H9 (cell line): ENCODE data around the gene TERT. TPM values are rescaled to one million over a fixed set of nuclear protein-coding genes. Genes with fewer than 3 reads are reported as not detected.

Source experiments
- DNase-seq: peaks from one replicate; pipeline ENCODE4 v3.0.0-alpha.2; 2017
- H2AFZ ChIP-seq: one replicate; pipeline ENCODE4 v1.6.1; 2013; ENCODE audit warnings: mild to moderate bottlenecking, low read length, control low read depth, moderate library complexity
- H2AK5ac ChIP-seq: 2 replicates; pipeline ENCODE4 v1.6.1; 2013; ENCODE audit warnings: low read length, control low read depth, mixed read lengths; ENCODE audit not compliant: insufficient read length
- H2BK120ac ChIP-seq: one replicate; pipeline ENCODE4 v1.6.1; 2013; ENCODE audit warnings: low read depth, mild to moderate bottlenecking, low read length, control low read depth, inconsistent platforms; ENCODE audit not compliant: poor library complexity, severe bottlenecking
- H2BK12ac ChIP-seq: 2 replicates; pipeline ENCODE4 v1.6.1; 2013; ENCODE audit warnings: low read length, control low read depth, mixed read lengths, low read depth; ENCODE audit not compliant: insufficient read length
- H2BK15ac ChIP-seq: 2 replicates; pipeline ENCODE4 v1.6.1; 2013; ENCODE audit warnings: low read depth, low read length, control low read depth
- H2BK20ac ChIP-seq: one replicate; pipeline ENCODE4 v1.6.1; 2013; ENCODE audit warnings: low read depth, mild to moderate bottlenecking, low read length, control low read depth, inconsistent platforms; ENCODE audit not compliant: poor library complexity, severe bottlenecking
- H2BK5ac ChIP-seq: 2 replicates; pipeline ENCODE4 v1.6.1; 2013; ENCODE audit warnings: low read length, control low read depth, mixed read lengths; ENCODE audit not compliant: insufficient read length
- H3K14ac ChIP-seq: 2 replicates; pipeline ENCODE4 v1.6.1; 2013; ENCODE audit warnings: low read length, control low read depth; ENCODE audit not compliant: insufficient read depth
- H3K18ac ChIP-seq: 2 replicates; pipeline ENCODE4 v1.6.1; 2013; ENCODE audit warnings: low read depth, mild to moderate bottlenecking, mixed read lengths, low read length, control low read depth; ENCODE audit not compliant: insufficient read length
- H3K23ac ChIP-seq: 2 replicates; pipeline ENCODE4 v1.6.1; 2013; ENCODE audit warnings: low read length, control low read depth, mixed read lengths, low read depth; ENCODE audit not compliant: insufficient read length
- H3K23me2 ChIP-seq: 2 replicates; pipeline ENCODE4 v1.6.1; 2013; ENCODE audit warnings: low read depth, mild to moderate bottlenecking, mixed read lengths, low read length, control low read depth; ENCODE audit not compliant: insufficient read length, poor library complexity, severe bottlenecking
- H3K27ac ChIP-seq: 2 replicates; pipeline ENCODE4 v1.5.1; 2013; ENCODE audit warnings: low read length, control low read depth, mixed read lengths, low read depth; ENCODE audit not compliant: insufficient read length
- H3K27me3 ChIP-seq: 2 replicates; pipeline ENCODE4 v1.6.1; 2013; ENCODE audit warnings: low read length, control low read depth, inconsistent platforms; ENCODE audit not compliant: insufficient read depth
- H3K4ac ChIP-seq: 2 replicates; pipeline ENCODE4 v1.6.1; 2013; ENCODE audit warnings: low read depth, mild to moderate bottlenecking, control low read depth, inconsistent platforms, low read length, moderate library complexity
- H3K4me1 ChIP-seq: 2 replicates; pipeline ENCODE4 v1.6.1; 2013; ENCODE audit warnings: low read length, control low read depth, inconsistent platforms; ENCODE audit not compliant: insufficient read depth
- H3K4me2 ChIP-seq: 2 replicates; pipeline ENCODE4 v1.6.1; 2013; ENCODE audit warnings: low read length, control low read depth, mixed read lengths; ENCODE audit not compliant: insufficient read length, insufficient read depth
- H3K56ac ChIP-seq: 2 replicates; pipeline ENCODE4 v1.6.1; 2013; ENCODE audit warnings: low read depth, mild to moderate bottlenecking, mixed read lengths, low read length, control low read depth; ENCODE audit not compliant: insufficient read length
- H3K79me1 ChIP-seq: 2 replicates; pipeline ENCODE4 v1.6.1; 2013; ENCODE audit warnings: low read depth, mild to moderate bottlenecking, moderate library complexity, low read length, control low read depth, inconsistent platforms; ENCODE audit not compliant: insufficient read depth, poor library complexity, severe bottlenecking
- H3K79me2 ChIP-seq: 2 replicates; pipeline ENCODE4 v1.6.1; 2013; ENCODE audit warnings: low read length, control low read depth, inconsistent platforms; ENCODE audit not compliant: insufficient read depth
- H3K9ac ChIP-seq: 2 replicates; pipeline ENCODE4 v1.6.1; 2013; ENCODE audit warnings: low read length, control low read depth, mixed read lengths; ENCODE audit not compliant: insufficient read length; ENCODE audit errors: extremely low read depth
- H3K9me3 ChIP-seq: one replicate; pipeline ENCODE4 v1.6.1; 2013; ENCODE audit warnings: low read depth, low read length, inconsistent platforms; ENCODE audit not compliant: control insufficient read depth
- H3T11ph ChIP-seq: one replicate; pipeline ENCODE4 v1.6.1; 2013; ENCODE audit warnings: mild to moderate bottlenecking, low read length, control low read depth, inconsistent platforms
- H4K20me1 ChIP-seq: one replicate; pipeline ENCODE4 v1.6.1; 2013; ENCODE audit not compliant: control insufficient read depth, insufficient read length, insufficient read depth
- H4K5ac ChIP-seq: 2 replicates; pipeline ENCODE4 v1.6.1; 2013; ENCODE audit warnings: low read depth, mild to moderate bottlenecking, mixed read lengths, low read length, control low read depth; ENCODE audit not compliant: insufficient read length
- H4K8ac ChIP-seq: replicated peaks from 2 replicates; pipeline ENCODE4 v1.6.1; 2013; ENCODE audit warnings: low read length, control low read depth, mixed read lengths, low read depth; ENCODE audit not compliant: insufficient read length
- H4K91ac ChIP-seq: 2 replicates; pipeline ENCODE4 v1.6.1; 2013; ENCODE audit warnings: low read depth, mild to moderate bottlenecking, moderate library complexity, mixed read lengths, low read length, control low read depth; ENCODE audit not compliant: insufficient read length
- H3K27ac Mint-ChIP-seq, 3 experiments: 2 replicates in 2 of 3; 3 replicates in 1 of 3; pipeline ENCODE4 v1.8.0; 2020 to 2021; ENCODE audit warnings: mixed read lengths in 3 of 3, mild to moderate bottlenecking in 1 of 3, moderate library complexity in 1 of 3
- H3K27me3 Mint-ChIP-seq: 2 replicates; pipeline ENCODE4 v1.8.0; 2021; ENCODE audit warnings: low read depth, mild to moderate bottlenecking, moderate library complexity, mixed read lengths
- H3K36me3 Mint-ChIP-seq, 3 experiments: 2 replicates in 2 of 3; 3 replicates in 1 of 3; pipeline ENCODE4 v1.8.0; 2020 to 2021; ENCODE audit warnings: low read depth in 3 of 3, mixed read lengths in 3 of 3; ENCODE audit not compliant: insufficient read depth in 1 of 3
- H3K4me1 Mint-ChIP-seq, 2 experiments: 2 replicates each; pipeline ENCODE4 v1.8.0; 2020; ENCODE audit warnings: mixed read lengths in 2 of 2
- H3K4me3 Mint-ChIP-seq, 2 experiments: 2 replicates in 1 of 2; 3 replicates in 1 of 2; pipeline ENCODE4 v1.8.0; 2020 to 2021; ENCODE audit warnings: mild to moderate bottlenecking in 2 of 2, mixed read lengths in 2 of 2, moderate library complexity in 1 of 2
- H3K9me3 Mint-ChIP-seq, 2 experiments: 2 replicates in 1 of 2; 3 replicates in 1 of 2; pipeline ENCODE4 v1.8.0; 2020; ENCODE audit warnings: mild to moderate bottlenecking in 2 of 2, mixed read lengths in 2 of 2, moderate library complexity in 1 of 2
- WGBS: extraction: QIAGEN DNeasy Blood & Tissue Kit; methylation state at CpG from one replicate; pipeline ENCODE4 v1.1.7; 2013; ENCODE audit warnings: missing lambda C conversion rate, low lambda C conversion rate, mixed read lengths; ENCODE audit not compliant: insufficient read length; ENCODE audit errors: extremely low coverage; 5-methylcytosine and 5-hydroxymethylcytosine counted together
- total RNA-seq: library from RNA; stranded (reverse); gene quantifications from 2 replicates; pipeline ENCODE4 v1.2.1, GENCODE V29; 2021
- TF ChIP-seq, protein P1 (sequence below): fragments of 200-600 bp; sonication (generic); conservative IDR thresholded peaks from 3 replicates; pipeline ENCODE4 v1.8.0; 2021; ENCODE audit warnings: antibody characterized with exemption, mild to moderate bottlenecking

Gene TERT
- total RNA-seq, 1 experiment from 2014 or later: 15.5 TPM

DNA sequence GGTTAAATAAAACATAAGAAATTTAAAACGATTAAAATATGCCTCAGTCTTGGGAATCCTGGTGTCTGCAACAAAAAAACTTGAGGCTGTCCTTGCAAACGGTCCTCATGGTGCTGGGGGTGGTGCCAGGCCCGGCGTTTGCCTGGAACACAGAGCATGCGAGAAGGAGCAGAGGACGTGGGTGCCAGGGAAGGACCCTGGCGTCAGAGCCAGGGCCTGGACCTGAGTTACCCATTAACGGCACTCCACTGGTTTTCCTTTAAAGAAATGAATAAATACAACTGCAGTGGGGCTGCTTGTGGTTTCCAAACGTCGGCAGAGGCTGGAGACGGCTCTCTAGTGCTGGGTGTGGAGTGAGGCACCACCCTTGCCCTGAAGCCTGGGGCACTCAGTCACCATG is 69.8 kb downstream of the TERT start, which contains the start of gene SLC6A18:
SLC6A18 (plus strand) TSS at position 301 of the 400 bp plus-strand sequence; CDS start at position 398, 97 bp downstream.
- Histone ChIP-seq H2AK5ac (no peak within 1 kb of the TSS), H2AFZ (no peak within 1 kb of the TSS), H2BK12ac (no peak within 1 kb of the TSS)

More for the DNA sequence above, 69.8 kb downstream of the TERT start, which contains the start of gene SLC6A18:
- Histone ChIP-seq H3K9ac (no peak within 1 kb of the TSS), H2BK120ac (no peak within 1 kb of the TSS), H3K23ac (no peak within 1 kb of the TSS), H3K23me2 (no peaks in the 10 kb centered on the region), H3T11ph (no peak within 1 kb of the TSS), H3K27ac (no peak within 1 kb of the TSS), H3K56ac (no peak within 1 kb of the TSS), H2BK15ac (no peak within 1 kb of the TSS), H4K91ac (no peak within 1 kb of the TSS), H3K27me3 (no peaks in the 10 kb centered on the region), H3K9me3 (no peaks in the 10 kb centered on the region), H3K4ac (no peak within 1 kb of the TSS), H4K20me1 (no peaks in the 10 kb centered on the region), H3K4me1 (no peaks in the 10 kb centered on the region; the same call in 1 of the 2 replicates), H4K5ac (no peak within 1 kb of the TSS), H2BK20ac (no peak within 1 kb of the TSS), H2BK5ac (no peak within 1 kb of the TSS), H3K18ac (no peak within 1 kb of the TSS), H3K4me2 (no peak within 1 kb of the TSS), H3K14ac (no peak within 1 kb of the TSS; the same call in 1 of the 2 replicates), H3K79me1 (no peaks in the 10 kb centered on the region), H4K8ac (no peak within 1 kb of the TSS), H3K79me2 (no peaks in the 10 kb centered on the region)
- H3K4me3 Mint-ChIP-seq: no peak within 1 kb of the TSS
- peaks cover 5% of the 10 kb centered on the region for H3K27me3 Mint-ChIP-seq
- DNase-seq: no peak
- H3K9me3 Mint-ChIP-seq: peaks cover 0 to 8% of the 10 kb centered on the region in 2 experiments; a peak in 2 of 5 replicates
- H3K36me3 Mint-ChIP-seq: no peaks in the 10 kb centered on the region; a peak in 1 of 7 replicates
- WGBS: no CpG with 5 or more reads among the region's 11 CpGs
- H3K4me1 Mint-ChIP-seq: peaks cover 0 to 6% of the 10 kb centered on the region in 2 experiments; a peak in 2 of 4 replicates
- TF ChIP-seq, protein P1, sequence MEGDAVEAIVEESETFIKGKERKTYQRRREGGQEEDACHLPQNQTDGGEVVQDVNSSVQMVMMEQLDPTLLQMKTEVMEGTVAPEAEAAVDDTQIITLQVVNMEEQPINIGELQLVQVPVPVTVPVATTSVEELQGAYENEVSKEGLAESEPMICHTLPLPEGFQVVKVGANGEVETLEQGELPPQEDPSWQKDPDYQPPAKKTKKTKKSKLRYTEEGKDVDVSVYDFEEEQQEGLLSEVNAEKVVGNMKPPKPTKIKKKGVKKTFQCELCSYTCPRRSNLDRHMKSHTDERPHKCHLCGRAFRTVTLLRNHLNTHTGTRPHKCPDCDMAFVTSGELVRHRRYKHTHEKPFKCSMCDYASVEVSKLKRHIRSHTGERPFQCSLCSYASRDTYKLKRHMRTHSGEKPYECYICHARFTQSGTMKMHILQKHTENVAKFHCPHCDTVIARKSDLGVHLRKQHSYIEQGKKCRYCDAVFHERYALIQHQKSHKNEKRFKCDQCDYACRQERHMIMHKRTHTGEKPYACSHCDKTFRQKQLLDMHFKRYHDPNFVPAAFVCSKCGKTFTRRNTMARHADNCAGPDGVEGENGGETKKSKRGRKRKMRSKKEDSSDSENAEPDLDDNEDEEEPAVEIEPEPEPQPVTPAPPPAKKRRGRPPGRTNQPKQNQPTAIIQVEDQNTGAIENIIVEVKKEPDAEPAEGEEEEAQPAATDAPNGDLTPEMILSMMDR: no peak
- no peak within 1 kb of the TSS for H3K27ac Mint-ChIP-seq
